GM12801 (cell line): ENCODE results near the gene SFMBT2.

Source experiments
- CTCF ChIP-seq: IDR thresholded peaks from one replicate; pipeline ENCODE4 v1.5.1; 2011; ENCODE audit warnings: control low read depth; ENCODE audit not compliant: insufficient read length; ENCODE audit errors: extremely low read depth

The SFMBT2 gene

GRCh38 chr10:7277867-7278266 lies 133.0 kb downstream of the SFMBT2 start:
- no peak for TF ChIP-seq CTCF

GRCh38 chr10:7277432-7277831 lies 133.4 kb downstream of the SFMBT2 start:
- no peak for TF ChIP-seq CTCF

- no peak for TF ChIP-seq CTCF
Observed at GRCh38 chr10:7275761-7276440, 134.9 kb downstream of the SFMBT2 start.

- no peak for TF ChIP-seq CTCF
Observed at GRCh38 chr10:7274293-7274692, 136.5 kb downstream of the SFMBT2 start.

- no peak for TF ChIP-seq CTCF
Observed at GRCh38 chr10:7272008-7272407, 138.8 kb downstream of the SFMBT2 start.

- TF ChIP-seq CTCF: no peak
Observed at GRCh38 chr10:7269988-7270387, 140.8 kb downstream of the SFMBT2 start.

- TF ChIP-seq CTCF: no peak
Observed at GRCh38 chr10:7267142-7267541, 143.7 kb downstream of the SFMBT2 start.
